Measurements from ENCODE around the gene PTPN4.

DNA sequence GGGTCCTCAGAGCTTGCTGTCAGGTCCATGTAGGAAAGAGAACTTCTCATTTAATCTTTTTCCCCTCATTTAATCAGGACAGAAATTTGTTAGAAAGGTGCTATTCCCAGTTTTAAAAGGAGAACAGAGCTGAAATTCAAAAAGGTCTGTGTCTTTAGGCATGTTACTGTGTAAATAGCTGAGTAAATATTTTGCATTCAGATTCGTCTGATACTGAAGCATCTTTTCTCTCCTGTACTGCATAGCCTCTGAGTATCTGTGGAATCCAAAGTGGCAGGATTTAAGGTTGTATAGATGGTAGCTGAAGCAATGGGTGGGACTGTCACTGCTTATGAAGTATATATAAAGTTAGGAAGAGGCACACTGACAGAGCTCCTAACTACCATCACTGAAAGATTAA, 9.0 kb downstream of the PTPN4 start:
- TF ChIP-seq, protein P1, sequence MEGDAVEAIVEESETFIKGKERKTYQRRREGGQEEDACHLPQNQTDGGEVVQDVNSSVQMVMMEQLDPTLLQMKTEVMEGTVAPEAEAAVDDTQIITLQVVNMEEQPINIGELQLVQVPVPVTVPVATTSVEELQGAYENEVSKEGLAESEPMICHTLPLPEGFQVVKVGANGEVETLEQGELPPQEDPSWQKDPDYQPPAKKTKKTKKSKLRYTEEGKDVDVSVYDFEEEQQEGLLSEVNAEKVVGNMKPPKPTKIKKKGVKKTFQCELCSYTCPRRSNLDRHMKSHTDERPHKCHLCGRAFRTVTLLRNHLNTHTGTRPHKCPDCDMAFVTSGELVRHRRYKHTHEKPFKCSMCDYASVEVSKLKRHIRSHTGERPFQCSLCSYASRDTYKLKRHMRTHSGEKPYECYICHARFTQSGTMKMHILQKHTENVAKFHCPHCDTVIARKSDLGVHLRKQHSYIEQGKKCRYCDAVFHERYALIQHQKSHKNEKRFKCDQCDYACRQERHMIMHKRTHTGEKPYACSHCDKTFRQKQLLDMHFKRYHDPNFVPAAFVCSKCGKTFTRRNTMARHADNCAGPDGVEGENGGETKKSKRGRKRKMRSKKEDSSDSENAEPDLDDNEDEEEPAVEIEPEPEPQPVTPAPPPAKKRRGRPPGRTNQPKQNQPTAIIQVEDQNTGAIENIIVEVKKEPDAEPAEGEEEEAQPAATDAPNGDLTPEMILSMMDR (IDR thresholded peaks at IDR 0.05; ENCODE audit: low read depth, low read length) = no peak
- TF ChIP-seq EZH2phosphoT487 (IDR thresholded peaks at IDR 0.05; ENCODE audit: low read depth) = no peak

Measured in OCI-LY3 (cell line).